Activated CD8-positive, alpha-beta memory T cell treated with anti-CD3 and anti-CD28 coated beads for 48 hours (primary cell): ENCODE measurements around the gene SPATC1L.
"Not testable (repeated sequence)": the region's sequence is repeated elsewhere in the genome, so short reads cannot be mapped to it uniquely, and the experiment has no call there.

Experiments used
- DNase-seq, 3 experiments: peaks; one replicate each; pipeline ENCODE4 v3.0.0-alpha.2; 2020; ENCODE audit warnings: low read depth in 2 of 3, low spot score in 2 of 3

Gene SPATC1L

GRCh38 chr21:46200877-46201803, 16.9 kb upstream of the SPATC1L start:
- DNase-seq = not testable (repeated sequence)

GRCh38 chr21:46199436-46200373, 15.4 kb upstream of the SPATC1L start:
- no peak for DNase-seq

- DNase-seq = no peak
These were observed 12.5 kb upstream of the SPATC1L start for GRCh38 chr21:46196733-46197132.

- no peak for DNase-seq
These were observed 11.4 kb upstream of the SPATC1L start for GRCh38 chr21:46195595-46196195.

GRCh38 chr21:46194374-46195334, 10.4 kb upstream of the SPATC1L start:
- DNase-seq = no peak

GRCh38 chr21:46193829-46194373, 9.6 kb upstream of the SPATC1L start:
- no peak for DNase-seq

GRCh38 chr21:46191686-46192575, 7.7 kb upstream of the SPATC1L start:
- DNase-seq = no peak

- DNase-seq = no peak
These were observed 7.0 kb upstream of the SPATC1L start for GRCh38 chr21:46191257-46191685.

- DNase-seq = no peak
These were observed 6.4 kb upstream of the SPATC1L start for GRCh38 chr21:46190491-46191131.

GRCh38 chr21:46189959-46190490, 5.8 kb upstream of the SPATC1L start:
- no peak for DNase-seq

- no peak for DNase-seq
These were observed 5.1 kb upstream of the SPATC1L start for GRCh38 chr21:46189213-46189958.

- DNase-seq = no peak
These were observed 4.3 kb upstream of the SPATC1L start for GRCh38 chr21:46188226-46189212.

GRCh38 chr21:46187814-46188213, 3.6 kb upstream of the SPATC1L start:
- DNase-seq = no peak

GRCh38 chr21:46187261-46187660, 3.0 kb upstream of the SPATC1L start:
- no peak for DNase-seq

GRCh38 chr21:46185716-46186115, 1.5 kb upstream of the SPATC1L start:
- no peak for DNase-seq
